Measurements from ENCODE around the gene TCEAL5. TPM values are rescaled to one million over a fixed set of nuclear protein-coding genes. Genes with fewer than 3 reads are reported as not detected.
A peak's percentile ranks its signal among the peaks of the same experiment; 100 is the strongest.

The TCEAL5 gene, protein sequence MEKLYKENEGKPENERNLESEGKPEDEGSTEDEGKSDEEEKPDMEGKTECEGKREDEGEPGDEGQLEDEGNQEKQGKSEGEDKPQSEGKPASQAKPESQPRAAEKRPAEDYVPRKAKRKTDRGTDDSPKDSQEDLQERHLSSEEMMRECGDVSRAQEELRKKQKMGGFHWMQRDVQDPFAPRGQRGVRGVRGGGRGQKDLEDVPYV
- total RNA-seq = not detected in 2 replicates

DNA sequence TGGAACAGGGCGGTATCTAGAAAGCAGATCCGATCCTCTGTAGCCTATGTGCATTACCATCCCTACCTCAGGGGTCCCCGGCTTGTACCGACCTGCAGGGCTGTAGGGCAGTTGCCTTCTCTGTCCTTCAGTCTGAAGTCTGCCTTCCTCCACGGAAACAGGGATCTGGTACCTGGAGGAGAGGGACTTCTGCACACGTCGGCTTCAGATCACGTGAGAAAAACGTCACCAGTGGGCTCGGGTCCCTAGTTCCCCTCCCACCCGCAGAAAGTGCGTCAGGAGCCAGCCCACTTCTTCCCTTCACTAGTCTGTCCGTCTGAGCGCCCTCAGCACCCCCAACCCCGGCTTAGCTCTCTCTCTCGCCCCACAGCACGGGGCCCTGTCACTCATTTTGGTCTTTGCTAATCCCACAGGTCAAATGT lies at the start of gene TCEAL5:
Gene TCEAL5 (minus strand): TSS at position 170 of the 422 bp plus-strand sequence. CDS start 2,187 bp downstream, outside the sequence.
- H3K4me2 ChIP-seq (ENCODE audit: insufficient read depth, low read length) = no peak within 1 kb of the TSS

DNA sequence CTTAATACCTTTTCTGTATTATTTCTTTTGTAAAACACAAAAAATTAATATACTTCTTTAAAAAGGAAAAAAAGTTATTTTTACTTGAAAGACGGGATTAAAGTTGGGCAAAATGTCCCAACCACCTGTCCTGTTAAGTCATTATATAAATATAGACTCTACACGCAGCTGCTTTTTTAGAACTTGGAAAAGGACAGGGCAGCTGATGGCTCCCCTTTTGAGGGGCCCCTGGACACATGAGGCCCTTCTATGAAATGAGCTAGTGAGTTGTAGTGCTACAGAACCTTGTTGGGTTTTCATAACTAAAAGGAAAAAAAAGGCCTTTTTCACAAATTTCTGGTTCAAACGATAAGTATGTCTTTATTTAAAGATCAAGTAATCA lies 34.8 kb upstream of the TCEAL5 start:
- H3K27ac ChIP-seq (ENCODE audit: low read depth, low read length) = no peak overlapping the region
- no peak overlapping the region for H3K4me3 ChIP-seq (ENCODE audit: insufficient read depth, low read length)
- H2AFZ ChIP-seq (ENCODE audit: low read length) = no peak overlapping the region
- no peaks in the 10 kb centered on the region for H4K20me1 ChIP-seq (ENCODE audit: insufficient read depth, low read length)
- TF ChIP-seq, protein P1, sequence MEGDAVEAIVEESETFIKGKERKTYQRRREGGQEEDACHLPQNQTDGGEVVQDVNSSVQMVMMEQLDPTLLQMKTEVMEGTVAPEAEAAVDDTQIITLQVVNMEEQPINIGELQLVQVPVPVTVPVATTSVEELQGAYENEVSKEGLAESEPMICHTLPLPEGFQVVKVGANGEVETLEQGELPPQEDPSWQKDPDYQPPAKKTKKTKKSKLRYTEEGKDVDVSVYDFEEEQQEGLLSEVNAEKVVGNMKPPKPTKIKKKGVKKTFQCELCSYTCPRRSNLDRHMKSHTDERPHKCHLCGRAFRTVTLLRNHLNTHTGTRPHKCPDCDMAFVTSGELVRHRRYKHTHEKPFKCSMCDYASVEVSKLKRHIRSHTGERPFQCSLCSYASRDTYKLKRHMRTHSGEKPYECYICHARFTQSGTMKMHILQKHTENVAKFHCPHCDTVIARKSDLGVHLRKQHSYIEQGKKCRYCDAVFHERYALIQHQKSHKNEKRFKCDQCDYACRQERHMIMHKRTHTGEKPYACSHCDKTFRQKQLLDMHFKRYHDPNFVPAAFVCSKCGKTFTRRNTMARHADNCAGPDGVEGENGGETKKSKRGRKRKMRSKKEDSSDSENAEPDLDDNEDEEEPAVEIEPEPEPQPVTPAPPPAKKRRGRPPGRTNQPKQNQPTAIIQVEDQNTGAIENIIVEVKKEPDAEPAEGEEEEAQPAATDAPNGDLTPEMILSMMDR (IDR thresholded peaks at IDR 0.05; ENCODE audit: extremely low read depth, low read depth, low read length) = no peak
- peaks cover 20% of the 10 kb centered on the region for H3K27me3 ChIP-seq (ENCODE audit: insufficient read depth, low read length)
- no peak overlapping the region for H3K4me2 ChIP-seq (ENCODE audit: insufficient read depth, low read length)
- no peak for DNase-seq (ENCODE audit: insufficient read length, low spot score, missing footprints)
- no peaks in the 10 kb centered on the region for H3K4me1 ChIP-seq (ENCODE audit: insufficient read depth, low read length)
- H3K36me3 ChIP-seq (ENCODE audit: insufficient read depth, low read length) = no peaks in the 10 kb centered on the region
- no peaks in the 10 kb centered on the region for H3K79me2 ChIP-seq (ENCODE audit: insufficient read depth, low read length)
- H3K9me3 ChIP-seq (ENCODE audit: low read depth, low read length) = no peaks in the 10 kb centered on the region

More for the DNA sequence above, at the start of gene TCEAL5:
- TF ChIP-seq, protein P1 (IDR thresholded peaks at IDR 0.05; ENCODE audit: extremely low read depth, low read depth, low read length) = no peak
- no peak within 1 kb of the TSS for H2AFZ ChIP-seq (ENCODE audit: low read length)
- H3K36me3 ChIP-seq (ENCODE audit: insufficient read depth, low read length) = no peaks in the 10 kb centered on the region
- no peaks in the 10 kb centered on the region for H4K20me1 ChIP-seq (ENCODE audit: insufficient read depth, low read length)
- no peak within 1 kb of the TSS for H3K27ac ChIP-seq (ENCODE audit: low read depth, low read length)
- no peak within 1 kb of the TSS for H3K4me3 ChIP-seq (ENCODE audit: insufficient read depth, low read length)
- no peaks in the 10 kb centered on the region for H3K9me3 ChIP-seq (ENCODE audit: low read depth, low read length)
- H3K4me1 ChIP-seq (ENCODE audit: insufficient read depth, low read length) = no peaks in the 10 kb centered on the region
- DNase-seq (ENCODE audit: insufficient read length, low spot score, missing footprints) = no peak
- peaks cover 68% of the 10 kb centered on the region for H3K27me3 ChIP-seq (ENCODE audit: insufficient read depth, low read length)
- no peaks in the 10 kb centered on the region for H3K79me2 ChIP-seq (ENCODE audit: insufficient read depth, low read length)

DNA sequence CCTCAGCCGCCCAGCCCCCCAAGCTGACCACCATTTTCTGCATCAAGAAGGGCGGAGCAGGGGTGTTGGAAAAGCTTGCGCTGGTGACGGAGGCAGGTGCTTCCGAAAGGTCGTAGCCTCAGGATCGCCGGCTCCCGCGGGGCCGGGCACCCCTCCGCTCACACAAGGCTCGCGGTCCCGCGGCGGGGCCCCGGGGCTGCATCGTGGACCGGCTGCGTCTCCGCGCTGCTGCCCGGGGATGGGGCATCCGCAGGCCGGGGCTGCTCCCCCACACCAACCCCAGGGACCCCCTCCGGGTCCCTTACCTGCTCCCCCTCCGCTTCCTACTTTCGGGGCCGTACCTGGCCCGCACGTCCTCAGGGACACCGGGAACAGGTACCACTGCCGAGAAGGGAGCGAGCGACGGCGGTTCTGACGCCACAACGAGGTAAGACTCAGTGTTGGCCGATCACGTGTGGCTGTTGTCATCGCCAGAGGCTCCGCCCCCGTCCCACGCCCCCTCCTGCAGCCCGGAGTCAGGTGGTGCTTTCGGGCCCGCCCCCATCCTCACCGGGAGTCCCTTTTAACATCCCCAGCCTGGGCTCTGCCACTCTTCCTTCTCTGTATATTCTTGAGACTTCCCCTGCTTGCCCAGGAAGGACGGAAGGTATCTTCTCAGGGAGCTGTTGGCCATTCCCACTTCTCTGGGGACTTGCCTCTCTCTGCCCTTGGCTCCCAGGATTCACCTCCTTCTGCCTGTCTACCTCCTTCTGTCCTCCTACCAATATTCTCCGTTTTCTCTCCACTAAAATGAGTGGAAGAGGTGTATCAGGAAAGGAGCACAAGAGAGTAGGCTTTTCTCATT lies 34.2 kb upstream of the TCEAL5 start, which contains the start of gene BEX2:
Gene BEX2 (minus strand): TSS at position 436 of the 844 bp plus-strand sequence. CDS start 1,014 bp downstream, outside the sequence.
- Histone ChIP-seq H3K27ac (ENCODE audit: low read depth, low read length) (no peak within 1 kb of the TSS), H3K9me3 (ENCODE audit: low read depth, low read length) (no peaks in the 10 kb centered on the region), H3K4me1 (ENCODE audit: insufficient read depth, low read length) (no peaks in the 10 kb centered on the region), H2AFZ (ENCODE audit: low read length) (peak within 1 kb of the TSS; percentile 33), H4K20me1 (ENCODE audit: insufficient read depth, low read length) (no peaks in the 10 kb centered on the region), H3K4me3 (ENCODE audit: insufficient read depth, low read length) (peak within 1 kb of the TSS; percentile 51), H3K27me3 (ENCODE audit: insufficient read depth, low read length) (peaks cover 20% of the 10 kb centered on the region), H3K79me2 (ENCODE audit: insufficient read depth, low read length) (no peaks in the 10 kb centered on the region), H3K4me2 (ENCODE audit: insufficient read depth, low read length) (peak within 1 kb of the TSS; percentile 66), H3K36me3 (ENCODE audit: insufficient read depth, low read length) (no peaks in the 10 kb centered on the region)
- DNase-seq (ENCODE audit: insufficient read length, low spot score, missing footprints) = no peak
- TF ChIP-seq, protein P1 (IDR thresholded peaks at IDR 0.05; ENCODE audit: extremely low read depth, low read depth, low read length) = no peak
